ENCODE data around the gene FKBP10. TPM values are rescaled to one million over a fixed set of nuclear protein-coding genes. Genes with fewer than 3 reads are reported as not detected.

FKBP10 gene
- total and polyA plus RNA-seq, 2 donors (not counting 3 experiments of a cell fraction or from before 2014, with no cell fraction given) = 168 to 377 TPM

- Histone ChIP-seq H3K4me3 (replicated peaks in 1 of 3; ENCODE audit: insufficient read depth in 1 of 3, low read depth in 1 of 3, low read length in 3 of 3) (no peak overlapping the region), H3K79me2 (ENCODE audit: control insufficient read depth, insufficient read depth, low read length) (no peaks in the 10 kb centered on the region), H2AFZ (ENCODE audit: low read depth, low read length) (no peak overlapping the region), H3K27me3 (ENCODE audit: control insufficient read depth in 2 of 2, insufficient read depth in 2 of 2, low read length in 2 of 2) (peaks cover 0 to 5% of the 10 kb centered on the region in 2 experiments), H3K9ac (replicated peaks; ENCODE audit: extremely low read depth, insufficient read depth, low read length) (peak overlapping the region; percentile 2), H3K36me3 (ENCODE audit: control insufficient read depth in 2 of 2, extremely low read depth in 1 of 2, insufficient read depth in 2 of 2, low read length in 2 of 2) (no peaks in the 10 kb centered on the region), H3K4me2 (ENCODE audit: insufficient read depth, low read length) (no peak overlapping the region), H3K4me1 (ENCODE audit: control insufficient read depth, extremely low read depth, insufficient read depth, low read length) (peaks cover 16% of the 10 kb centered on the region), H3K9me3 (replicated peaks; ENCODE audit: control insufficient read depth, insufficient read depth, low read length) (no peaks in the 10 kb centered on the region), H4K20me1 (replicated peaks; ENCODE audit: control insufficient read depth, extremely low read depth, insufficient read depth, low read length) (no peaks in the 10 kb centered on the region), H3K27ac (ENCODE audit: insufficient read depth, low read depth, low read length) (peak overlapping the region; percentile 51), H3K9me1 (replicated peaks; ENCODE audit: control insufficient read depth, extremely low read depth, insufficient read depth, low read length) (no peaks in the 10 kb centered on the region)
- no peak for TF ChIP-seq POLR2A (IDR thresholded peaks at IDR 0.05; ENCODE audit: low read depth, low read length)
- no peak for TF ChIP-seq MAX (IDR thresholded peaks at IDR 0.05; ENCODE audit: insufficient read depth, insufficient read length)
- no peak for TF ChIP-seq EZH2 (IDR thresholded peaks at IDR 0.05; ENCODE audit: borderline replicate concordance, low read depth, low read length, severe bottlenecking)
- TF ChIP-seq POLR2AphosphoS5 (IDR thresholded peaks at IDR 0.05; ENCODE audit: insufficient read depth, low read depth, low read length) = no peak
- no peak for TF ChIP-seq MYC (IDR thresholded peaks at IDR 0.05; ENCODE audit: low read depth, low read length)
- no peak for TF ChIP-seq JUN (IDR thresholded peaks at IDR 0.05; ENCODE audit: borderline replicate concordance, insufficient read depth, insufficient read length, low read depth)
- TF ChIP-seq FOS (IDR thresholded peaks at IDR 0.05; ENCODE audit: borderline replicate concordance, insufficient read depth, low read length) = no peak
- TF ChIP-seq CTCF (IDR thresholded peaks at IDR 0.05; ENCODE audit: extremely low read depth in 1 of 2, insufficient read depth in 1 of 2, low read depth in 1 of 2, low read length in 2 of 2) = no peak
- no peak for TF ChIP-seq GATA2 (IDR thresholded peaks at IDR 0.05; ENCODE audit: insufficient read depth, insufficient read length, low read depth, low read length)
- FAIRE-seq = peak; percentile 12
- no TSS peak for BruUV-seq (replicated peaks)
- peak; percentile 48 for DNase-seq (ENCODE audit: low read depth, low spot score)
- ChIA-PET POLR2A (interaction anchor here (0.9 to 2.1 kb wide), 4 partner anchors 9 to 21 kb away, joined by 3 to 13 read pairs (median 8); no protein-coding TSS in a partner anchor), CTCF (interaction anchor here (0.7 to 9.8 kb wide), 6 partner anchors 8 to 56 kb away, joined by 3 to 98 read pairs (median 4); partner anchors contain the start of gene JUP)
- dilution Hi-C loops (cut with MboI; ENCODE audit: extremely low pct_ligation_motif_present, low sequenced_read_pairs) (no loop called here), intact Hi-C loops (cut with micrococcal nuclease) (loop anchor here (1.0 kb wide), 1 partner anchor 17 kb away; no protein-coding TSS in a partner anchor)
Measured at GRCh38 chr17:41793784-41794539, 18.8 kb upstream of the FKBP10 start.
